ENCODE data around the gene ATXN1. TPM values are rescaled to one million over a fixed set of nuclear protein-coding genes. Genes with fewer than 3 reads are reported as not detected.

ATXN1 gene
- total RNA-seq, 1 experiment from 2014 or later, result 27.0 TPM

DNA sequence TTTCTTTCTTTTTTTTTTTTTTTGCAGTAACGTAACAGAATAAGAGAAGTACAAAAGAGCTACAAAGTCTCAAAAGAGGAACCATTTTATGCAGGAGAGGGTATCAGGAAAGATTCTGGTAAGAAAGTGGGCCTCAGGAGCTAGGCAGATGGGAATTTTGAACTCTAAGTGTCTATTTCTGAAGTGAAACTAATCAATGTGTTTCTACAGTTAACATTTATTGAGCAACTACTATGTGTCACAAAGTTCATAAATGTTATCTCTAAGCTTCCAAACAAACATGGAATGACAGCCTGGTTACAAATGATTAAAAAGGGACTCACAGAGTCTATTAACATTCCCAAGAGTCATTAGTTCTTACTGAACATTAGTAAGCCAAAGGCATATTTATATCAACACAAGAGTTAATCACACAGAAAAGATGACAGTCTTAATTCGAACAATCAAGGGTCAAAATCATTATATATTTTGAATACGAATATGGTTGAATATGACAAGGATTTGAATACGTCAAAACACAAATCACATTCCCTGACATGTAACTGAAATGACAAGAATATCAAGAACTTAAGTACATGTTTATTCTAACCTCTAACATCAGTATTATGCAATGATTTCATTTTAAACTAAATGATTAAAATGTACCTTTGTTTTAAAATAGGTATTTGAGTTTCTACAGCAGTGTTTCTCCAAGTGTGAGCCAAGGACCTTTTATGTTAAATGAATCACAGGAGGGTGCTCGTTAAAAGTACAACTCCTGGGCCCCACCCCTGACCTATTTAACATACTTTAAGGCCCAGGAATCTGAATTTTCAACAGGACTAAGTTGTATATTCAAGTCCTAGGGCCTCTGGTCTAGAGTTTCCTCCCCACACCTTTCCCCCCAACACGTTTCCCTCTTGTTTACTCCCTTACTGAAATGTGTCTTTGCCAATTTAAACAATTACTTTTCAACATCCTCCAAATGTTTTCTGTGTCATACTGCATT lies 89.7 kb downstream of the ATXN1 start:
- Histone ChIP-seq H3K4me1 (ENCODE audit: insufficient read depth, low read length) (peaks cover 54% of the 10 kb centered on the region), H3K36me3 (ENCODE audit: low read depth, low read length) (no peaks in the 10 kb centered on the region)

DNA sequence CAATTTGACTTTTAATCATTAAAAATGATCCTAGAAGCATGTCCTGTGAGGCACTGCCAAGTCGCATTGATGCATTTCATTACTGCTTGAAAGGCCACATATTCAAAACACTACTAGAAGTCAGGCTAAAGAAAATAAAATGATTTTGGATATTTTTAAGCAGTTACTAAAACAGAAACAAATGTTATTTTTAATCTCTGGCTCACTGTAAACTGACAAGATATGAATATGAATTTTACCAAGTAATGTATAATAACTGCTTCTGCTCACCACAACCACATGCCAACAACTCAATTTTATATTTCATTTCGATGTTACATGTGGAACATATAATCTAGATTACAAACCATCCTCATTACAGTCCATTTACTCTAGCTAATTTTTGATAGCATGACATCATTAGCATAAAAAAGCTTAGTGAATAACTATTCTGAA lies 90.6 kb downstream of the ATXN1 start:
- no TSS peak for BruUV-seq (replicated peaks)
- Histone ChIP-seq H3K27ac (ENCODE audit: low read length) (peak overlapping the region; percentile 82), H3K79me2 (ENCODE audit: low read length) (peaks cover 5% of the 10 kb centered on the region; the same call in 1 of the 2 replicates), H3K9ac (ENCODE audit: low read length) (no peak overlapping the region), H4K20me1 (ENCODE audit: low read length) (no peaks in the 10 kb centered on the region), H2AFZ (ENCODE audit: low read length) (no peak overlapping the region), H3K36me3 (ENCODE audit: low read depth, low read length) (no peaks in the 10 kb centered on the region), H3K9me2 (replicated peaks; ENCODE audit: low read length) (no peaks in the 10 kb centered on the region), H3K4me1 (ENCODE audit: insufficient read depth, low read length) (peaks cover 52% of the 10 kb centered on the region), H3K27me3 (ENCODE audit: low read length) (no peaks in the 10 kb centered on the region), H3K9me3 (ENCODE audit: low read length) (no peaks in the 10 kb centered on the region), H3K4me2 (ENCODE audit: low read length) (peak overlapping the region; percentile 74), H3F3A (ENCODE audit: low read length, unreplicated experiment) (no peaks in the 10 kb centered on the region), H3K4me3 (ENCODE audit: low read length) (no peak overlapping the region)
- DNase-seq (no peak), ATAC-seq (no peak)
- intact Hi-C loops (cut with micrococcal nuclease), result no loop called here
- ChIA-PET POLR2A (ENCODE audit: unreplicated experiment) (interaction anchor here (0.8 kb wide), 1 partner anchor 91 kb away, joined by 6 read pairs; no protein-coding TSS in a partner anchor), CTCF (no interaction called here)
- TF ChIP-seq EZH2 (IDR thresholded peaks at IDR 0.05; ENCODE audit: low read length, unreplicated experiment) (no peak), EZH2phosphoT487 (IDR thresholded peaks at IDR 0.05; ENCODE audit: borderline replicate concordance, low read length) (no peak)
- TF ChIP-seq, protein P1, sequence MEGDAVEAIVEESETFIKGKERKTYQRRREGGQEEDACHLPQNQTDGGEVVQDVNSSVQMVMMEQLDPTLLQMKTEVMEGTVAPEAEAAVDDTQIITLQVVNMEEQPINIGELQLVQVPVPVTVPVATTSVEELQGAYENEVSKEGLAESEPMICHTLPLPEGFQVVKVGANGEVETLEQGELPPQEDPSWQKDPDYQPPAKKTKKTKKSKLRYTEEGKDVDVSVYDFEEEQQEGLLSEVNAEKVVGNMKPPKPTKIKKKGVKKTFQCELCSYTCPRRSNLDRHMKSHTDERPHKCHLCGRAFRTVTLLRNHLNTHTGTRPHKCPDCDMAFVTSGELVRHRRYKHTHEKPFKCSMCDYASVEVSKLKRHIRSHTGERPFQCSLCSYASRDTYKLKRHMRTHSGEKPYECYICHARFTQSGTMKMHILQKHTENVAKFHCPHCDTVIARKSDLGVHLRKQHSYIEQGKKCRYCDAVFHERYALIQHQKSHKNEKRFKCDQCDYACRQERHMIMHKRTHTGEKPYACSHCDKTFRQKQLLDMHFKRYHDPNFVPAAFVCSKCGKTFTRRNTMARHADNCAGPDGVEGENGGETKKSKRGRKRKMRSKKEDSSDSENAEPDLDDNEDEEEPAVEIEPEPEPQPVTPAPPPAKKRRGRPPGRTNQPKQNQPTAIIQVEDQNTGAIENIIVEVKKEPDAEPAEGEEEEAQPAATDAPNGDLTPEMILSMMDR (conservative IDR thresholded peaks at IDR 0.05; ENCODE audit: low read depth, low read length), result no peak

More for the DNA sequence above, 89.7 kb downstream of the ATXN1 start:
- Histone ChIP-seq H3K9ac (ENCODE audit: low read length) (no peak overlapping the region), H3K27ac (ENCODE audit: low read length) (0 out of 2 replicates have a peak overlapping the region, but pooled peaks have one; percentile 6), H2AFZ (ENCODE audit: low read length) (no peak overlapping the region), H3K9me2 (replicated peaks; ENCODE audit: low read length) (no peaks in the 10 kb centered on the region), H4K20me1 (ENCODE audit: low read length) (no peaks in the 10 kb centered on the region), H3K9me3 (ENCODE audit: low read length) (no peaks in the 10 kb centered on the region), H3K79me2 (ENCODE audit: low read length) (peaks cover 8% of the 10 kb centered on the region; the same call in 1 of the 2 replicates), H3K27me3 (ENCODE audit: low read length) (no peaks in the 10 kb centered on the region), H3K4me3 (ENCODE audit: low read length) (no peak overlapping the region), H3K4me2 (ENCODE audit: low read length) (peak overlapping the region; percentile 5; the same call in 1 of the 2 replicates), H3F3A (ENCODE audit: low read length, unreplicated experiment) (no peaks in the 10 kb centered on the region)
- ChIA-PET POLR2A (ENCODE audit: unreplicated experiment) (no interaction called here), CTCF (interaction anchor here (0.6 kb wide), 1 partner anchor 90 kb away, joined by 3 read pairs; the partner anchor contains the start of gene ATXN1)
- ATAC-seq (no peak), DNase-seq (peak; percentile 41)
- intact Hi-C loops (cut with micrococcal nuclease), result no loop called here
- TF ChIP-seq EZH2 (IDR thresholded peaks at IDR 0.05; ENCODE audit: low read length, unreplicated experiment) (no peak), EZH2phosphoT487 (IDR thresholded peaks at IDR 0.05; ENCODE audit: borderline replicate concordance, low read length) (no peak)
- TF ChIP-seq, protein P1 (conservative IDR thresholded peaks at IDR 0.05; ENCODE audit: low read depth, low read length), result no peak
- BruUV-seq (replicated peaks), result no TSS peak

Measured in PC-3 (cell line).